Occipital lobe (tissue), 3 donors: Measurements from ENCODE around the gene CAPN2. TPM values are rescaled to one million over a fixed set of nuclear protein-coding genes. Genes with fewer than 3 reads are reported as not detected.

Experiments
- DNase-seq: peaks from one replicate; lab custom pipeline; 2025; lab: John Stamatoyannopoulos, UW
- small RNA-seq: library from RNA; depleted of rRNA; stranded (forward); fragments of <200 nt; gene quantifications from one replicate; pipeline ENCODE3, GENCODE V24; 2014
- total RNA-seq: library from RNA; depleted of rRNA; stranded (reverse); fragments of >200 nt; gene quantifications from one replicate; pipeline ENCODE4 v1.2.3, GENCODE V29; 2014

Gene CAPN2
- total RNA-seq, 1 donor from 2014 or later = 41.5 TPM

DNA sequence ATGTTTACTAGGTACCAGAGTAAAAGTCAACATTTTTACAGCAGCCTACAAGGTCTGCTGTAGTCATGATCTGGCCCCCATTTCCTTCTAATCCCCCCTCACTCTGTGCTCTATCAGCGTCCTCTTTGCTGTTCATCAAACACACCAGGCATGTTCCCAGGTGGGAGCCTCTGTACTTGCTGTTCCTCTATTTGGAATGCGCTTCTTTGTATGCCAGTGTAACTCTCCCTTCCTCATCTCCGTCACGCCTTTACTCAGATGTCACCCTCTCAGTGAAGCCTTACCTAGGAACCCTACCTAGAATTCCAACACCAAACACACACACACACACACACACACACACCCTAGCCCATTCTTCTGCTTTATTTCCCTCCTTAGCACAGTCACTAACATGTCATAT is 112.4 kb downstream of the CAPN2 start:
- DNase-seq = no peak

Small RNA genes within 50 kb of the gene (small RNA-seq; reads per million reads assigned to genes)
- not detected for gene RNU6-1248P

Other genes starting within 250 kb of the CAPN2 start
- not detected for gene CAPN8, start 46.8 kb upstream of the CAPN2 start, total RNA-seq
- 36.3 TPM for gene TP53BP2, start 133.4 kb downstream of the CAPN2 start, total RNA-seq